ENCODE data around the gene PIH1D1.

PIH1D1 gene

DNA sequence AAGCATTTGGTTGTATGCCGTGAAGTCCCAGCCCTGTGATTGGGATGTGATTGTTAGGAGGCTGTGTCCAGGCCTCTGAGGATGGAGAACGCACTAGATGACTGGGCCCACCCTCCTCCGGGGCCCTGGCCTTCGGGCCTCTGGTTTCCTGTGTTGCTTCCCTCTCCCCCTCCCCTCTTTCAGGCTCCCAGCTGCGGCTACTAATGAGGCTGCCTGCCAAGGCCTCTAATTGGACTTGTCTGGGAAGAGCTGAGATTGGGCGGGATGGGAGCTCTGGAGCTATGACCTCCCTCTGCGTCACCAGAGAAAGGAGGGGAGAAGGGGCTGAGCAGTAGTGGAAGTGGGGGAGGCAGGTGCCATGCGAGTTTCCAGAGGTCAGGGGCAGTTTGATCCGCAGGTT lies 38.3 kb downstream of the PIH1D1 start:
- Histone ChIP-seq H3K27me3 (no peaks in the 10 kb centered on the region), H3K27ac (no peak overlapping the region)
- no peak for TF ChIP-seq CTCF (IDR thresholded peaks at IDR 0.05)

GRCh38 chr19:49411681-49412326 lies 39.8 kb downstream of the PIH1D1 start:
- no peak for TF ChIP-seq CTCF (IDR thresholded peaks at IDR 0.05)
- no peak overlapping the region for H3K27ac ChIP-seq
- H3K4me1 ChIP-seq (ENCODE audit: control insufficient read depth in 1 of 2, insufficient read depth in 1 of 2, low read depth in 1 of 2, low read length in 1 of 2) = peaks cover 12 to 16% of the 10 kb centered on the region in 2 experiments
- no peak overlapping the region for H3K4me3 ChIP-seq (ENCODE audit: low read depth in 1 of 2, low read length in 1 of 2)
- H3K9me3 ChIP-seq = no peaks in the 10 kb centered on the region
- no peaks in the 10 kb centered on the region for H3K36me3 ChIP-seq
- H3K27me3 ChIP-seq = no peaks in the 10 kb centered on the region

More for the DNA sequence above, 38.3 kb downstream of the PIH1D1 start:
- Histone ChIP-seq H3K4me1 (ENCODE audit: control insufficient read depth in 1 of 2, insufficient read depth in 1 of 2, low read depth in 1 of 2, low read length in 1 of 2) (peaks cover 19 to 22% of the 10 kb centered on the region in 2 experiments), H3K4me3 (ENCODE audit: low read depth in 1 of 2, low read length in 1 of 2) (no peak overlapping the region), H3K36me3 (no peaks in the 10 kb centered on the region), H3K9me3 (no peaks in the 10 kb centered on the region)

GRCh38 chr19:49409441-49410029 lies 42.1 kb downstream of the PIH1D1 start:
- Histone ChIP-seq H3K4me1 (ENCODE audit: control insufficient read depth in 1 of 2, insufficient read depth in 1 of 2, low read depth in 1 of 2, low read length in 1 of 2) (peaks cover 12 to 16% of the 10 kb centered on the region in 2 experiments), H3K36me3 (no peaks in the 10 kb centered on the region), H3K9me3 (no peaks in the 10 kb centered on the region), H3K27me3 (no peaks in the 10 kb centered on the region), H3K4me3 (ENCODE audit: low read depth in 1 of 2, low read length in 1 of 2) (no peak overlapping the region), H3K27ac (peak overlapping the region; percentile 72)
- no peak for TF ChIP-seq CTCF (IDR thresholded peaks at IDR 0.05)

GRCh38 chr19:49408816-49409440 lies 42.7 kb downstream of the PIH1D1 start:
- no peak overlapping the region for H3K4me3 ChIP-seq (ENCODE audit: low read depth in 1 of 2, low read length in 1 of 2)
- no peak for TF ChIP-seq CTCF (IDR thresholded peaks at IDR 0.05)
- H3K9me3 ChIP-seq = no peaks in the 10 kb centered on the region
- H3K36me3 ChIP-seq = no peaks in the 10 kb centered on the region
- H3K27ac ChIP-seq = peak overlapping the region; percentile 72
- H3K27me3 ChIP-seq = no peaks in the 10 kb centered on the region
- peaks cover 12 to 16% of the 10 kb centered on the region in 2 experiments for H3K4me1 ChIP-seq (ENCODE audit: control insufficient read depth in 1 of 2, insufficient read depth in 1 of 2, low read depth in 1 of 2, low read length in 1 of 2)

- Histone ChIP-seq H3K27me3 (no peaks in the 10 kb centered on the region), H3K4me1 (ENCODE audit: control insufficient read depth in 1 of 2, insufficient read depth in 1 of 2, low read depth in 1 of 2, low read length in 1 of 2) (peaks cover 12 to 16% of the 10 kb centered on the region in 2 experiments)
These were observed 44.1 kb downstream of the PIH1D1 start for GRCh38 chr19:49407482-49408015.

More at GRCh38 chr19:49407482-49408015, 44.1 kb downstream of the PIH1D1 start:
- Histone ChIP-seq H3K9me3 (no peaks in the 10 kb centered on the region), H3K27ac (no peak overlapping the region), H3K36me3 (no peaks in the 10 kb centered on the region), H3K4me3 (ENCODE audit: low read depth in 1 of 2, low read length in 1 of 2) (no peak overlapping the region)
- TF ChIP-seq CTCF (IDR thresholded peaks at IDR 0.05) = no peak

Measured in neutrophil (primary cell).